ENCODE results near the gene MME. TPM values are rescaled to one million over a fixed set of nuclear protein-coding genes. Genes with fewer than 3 reads are reported as not detected.

MME gene
- polyA plus RNA-seq, 12 donors = 7.1 to 30.9 (median 15.1) TPM; not detected in 1

DNA sequence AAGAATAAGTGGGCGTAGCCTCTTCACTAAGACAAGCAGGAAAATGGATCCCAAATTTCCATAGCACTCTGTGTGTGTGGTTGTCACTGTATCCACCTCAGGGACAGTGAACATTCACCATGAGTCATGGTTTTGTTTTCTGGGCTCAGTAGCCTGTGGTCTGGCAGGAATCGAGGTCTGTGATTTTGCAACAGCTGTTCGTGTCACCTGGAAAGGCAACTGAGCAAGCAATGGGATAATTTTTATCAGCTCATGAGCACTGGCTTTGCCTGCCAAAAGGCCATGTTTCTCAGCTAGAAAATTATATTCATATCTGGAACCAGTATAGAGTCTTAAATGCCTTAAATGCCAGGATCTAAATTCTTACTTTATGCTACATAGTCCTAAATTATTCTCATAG is 152.5 kb downstream of the MME start:
- DNase-seq = peak; percentile 88

DNA sequence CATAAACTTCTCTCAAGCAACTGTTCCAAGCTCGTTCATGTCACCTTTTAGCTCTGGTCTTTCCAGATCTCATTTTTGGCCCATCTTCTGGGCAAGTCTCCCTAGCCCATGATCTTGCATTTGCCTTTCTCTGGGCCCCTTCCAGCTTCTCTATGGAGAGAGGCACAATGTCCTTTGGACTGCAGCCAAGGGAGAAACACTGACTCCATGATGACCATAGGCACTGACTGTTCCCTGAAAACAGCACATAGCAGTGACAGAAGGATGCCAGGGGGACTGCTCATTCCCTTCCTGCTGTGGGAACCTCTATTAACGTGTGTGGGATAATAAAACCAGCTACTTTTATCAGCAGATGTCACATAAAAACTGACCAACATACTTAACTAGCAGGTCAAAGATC is 153.1 kb downstream of the MME start:
- peak; percentile 49 for DNase-seq

Other genes with a start within 250 kb of the MME start
- 1,000 to 10,000 TPM in 1 of 12 donors, 100 to 1,000 TPM in 2, 10 to 100 TPM in 9; 22.9 to 2,129 (median 55.4) TPM for gene STRIT1, start 213.4 kb downstream of the MME start, polyA plus RNA-seq (ENCODE audit: insufficient read length in 12 of 12)